ENCODE data around the gene AFF1. TPM values are rescaled to one million over a fixed set of nuclear protein-coding genes. Genes with fewer than 3 reads are reported as not detected.

The AFF1 gene
- total RNA-seq, 1 donor from 2014 or later: 194 TPM

GRCh38 chr4:87150498-87151261 lies 215.9 kb downstream of the AFF1 start:
- peak; percentile 67 for DNase-seq (ENCODE audit: low spot score)

DNA sequence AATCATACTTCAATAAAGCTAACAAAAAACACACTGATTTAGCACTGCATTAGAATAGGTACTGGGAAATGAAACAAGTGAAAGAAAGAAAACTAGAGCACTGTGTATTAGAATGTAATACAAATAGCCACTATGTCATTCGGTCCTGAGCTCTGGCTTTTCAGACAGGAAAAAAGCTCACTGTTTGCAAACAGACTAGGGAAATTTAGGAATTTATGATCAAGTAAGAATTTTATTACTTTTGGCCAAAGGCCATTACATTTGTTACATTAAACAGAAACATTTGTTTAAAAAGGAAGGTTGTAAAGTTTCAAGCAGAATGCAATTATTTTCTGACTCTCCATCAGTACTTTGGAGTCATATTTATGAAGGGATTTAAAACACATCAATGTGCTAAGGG lies 216.9 kb downstream of the AFF1 start:
- DNase-seq (ENCODE audit: low spot score): no peak

DNA sequence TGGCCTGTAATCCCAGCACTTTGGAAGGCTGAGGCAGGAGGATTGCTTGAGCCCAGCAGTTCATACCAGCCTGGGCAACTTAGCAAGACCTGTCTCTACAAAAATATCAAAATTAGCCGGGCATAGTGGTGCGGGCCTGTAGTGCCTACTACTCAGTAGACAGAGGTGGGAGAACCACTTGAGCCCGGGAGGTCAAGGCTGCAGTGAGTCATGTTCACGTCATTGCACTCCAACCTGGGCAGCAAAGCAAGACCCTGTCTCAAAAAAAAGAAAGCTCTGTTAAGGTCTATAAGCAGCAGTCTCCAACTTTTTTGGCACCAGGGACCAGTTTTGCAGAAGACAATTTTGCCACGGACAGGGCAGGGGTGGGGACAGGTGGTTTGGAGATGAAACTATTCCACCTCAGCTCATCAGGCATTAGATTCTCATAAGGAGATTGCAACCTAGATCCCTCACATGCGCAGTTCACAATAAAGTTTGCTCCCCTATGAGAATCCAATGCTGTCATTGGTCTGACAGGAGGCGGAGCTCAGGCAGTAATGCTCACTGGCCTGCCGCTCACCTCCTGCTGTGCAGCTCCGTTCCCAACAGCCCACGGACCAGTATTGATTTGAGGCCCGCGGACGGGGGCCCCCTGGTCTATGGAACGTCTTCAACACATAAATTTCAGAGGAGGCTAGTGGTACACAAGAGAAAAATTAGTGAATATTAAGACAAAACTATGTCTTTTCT lies 217.7 kb downstream of the AFF1 start:
- no peak for DNase-seq (ENCODE audit: low spot score)

- DNase-seq (ENCODE audit: low spot score): no peak
Measured at GRCh38 chr4:87153078-87153870, 218.5 kb downstream of the AFF1 start.

- no peak for DNase-seq (ENCODE audit: low spot score)
Measured at GRCh38 chr4:87165892-87166291, 231.1 kb downstream of the AFF1 start.

DNA sequence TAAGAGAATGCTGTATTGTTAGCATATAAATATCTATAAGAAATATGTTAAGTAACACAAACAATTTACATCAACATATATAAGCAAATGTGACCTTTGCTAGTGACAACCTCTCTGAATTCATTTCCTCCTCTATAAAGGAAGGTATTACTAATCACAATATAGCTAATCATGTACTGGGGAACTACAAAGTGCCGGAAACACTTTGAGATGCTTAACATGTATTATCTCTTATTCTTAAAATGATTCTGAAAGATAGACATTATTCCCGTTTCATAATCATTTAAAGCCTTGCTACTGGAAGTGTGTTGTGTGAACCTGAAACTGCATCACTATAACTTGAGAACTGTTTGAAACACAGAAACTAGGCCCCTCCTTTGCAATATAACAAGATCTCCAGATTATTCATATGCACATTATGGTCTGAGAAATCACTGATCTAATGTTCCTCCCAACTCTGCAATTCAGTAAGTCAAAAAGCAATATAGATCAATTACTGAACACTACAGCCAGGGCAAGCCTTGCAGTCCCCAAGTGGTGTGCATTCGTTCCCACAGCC lies 231.6 kb downstream of the AFF1 start:
- no peak for DNase-seq (ENCODE audit: low spot score)

DNA sequence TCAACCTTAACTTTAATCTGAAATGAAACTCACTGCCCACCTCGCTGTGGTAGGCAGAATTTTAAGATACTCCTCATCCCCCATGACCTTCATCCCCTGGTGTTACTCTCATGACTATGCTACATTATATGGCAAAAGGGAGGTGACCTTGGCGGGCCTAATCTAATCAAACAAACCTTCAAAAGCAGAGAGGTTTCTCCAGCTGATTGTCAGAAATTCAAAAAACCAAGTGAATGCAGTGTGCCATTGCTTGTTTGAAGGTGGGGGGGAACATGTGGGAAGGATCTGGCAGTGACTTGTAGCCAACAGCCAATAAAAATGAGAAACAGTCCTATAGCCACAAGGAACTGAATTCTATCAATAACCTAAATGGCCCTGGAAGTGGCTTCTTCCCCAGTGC lies 237.1 kb downstream of the AFF1 start:
- DNase-seq (ENCODE audit: low spot score): no peak

- no peak for DNase-seq (ENCODE audit: low spot score)
Measured at GRCh38 chr4:87174672-87175071, 239.9 kb downstream of the AFF1 start.

DNA sequence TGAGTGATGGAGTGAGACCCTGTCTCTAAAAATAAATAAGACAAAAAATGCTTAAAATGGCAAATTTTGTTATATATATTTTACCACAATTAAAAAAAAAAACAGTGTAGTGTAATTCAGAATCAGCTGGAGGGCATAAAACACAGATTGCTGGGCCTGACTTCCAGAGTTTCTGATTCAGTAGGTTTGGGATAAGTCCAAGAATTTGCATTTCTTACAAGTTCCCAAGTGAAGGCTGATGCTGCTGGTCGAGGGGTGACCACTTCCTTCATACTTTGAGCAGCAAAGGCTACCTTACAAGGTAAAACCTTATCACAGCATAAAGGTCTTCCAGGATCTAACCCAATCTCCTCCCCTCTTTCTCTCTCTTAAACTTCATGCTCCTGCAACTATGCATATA lies 244.9 kb downstream of the AFF1 start:
- DNase-seq (ENCODE audit: low spot score): no peak

DNA sequence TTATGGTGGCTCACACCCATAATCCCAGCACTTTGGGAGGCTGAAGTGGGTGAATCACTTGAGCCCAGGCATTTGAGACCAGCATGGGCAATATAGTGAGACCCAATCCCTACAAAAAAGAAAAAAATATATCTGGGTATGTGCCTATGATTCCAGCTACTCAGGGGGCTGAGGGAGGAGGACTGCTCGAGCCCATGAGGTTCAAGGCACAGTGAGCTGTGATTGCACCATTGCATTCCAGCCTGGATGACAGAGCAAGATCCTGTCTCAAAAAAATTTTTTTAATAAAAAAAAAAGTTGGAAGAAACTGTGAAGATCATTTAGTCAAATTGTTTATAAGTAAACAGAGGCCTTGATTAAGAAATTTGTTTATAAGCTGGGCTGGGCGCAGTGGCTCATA lies 246.0 kb downstream of the AFF1 start:
- DNase-seq (ENCODE audit: low spot score): no peak

GRCh38 chr4:87185146-87185870 lies 250.5 kb downstream of the AFF1 start:
- DNase-seq (ENCODE audit: low spot score): no peak

DNA sequence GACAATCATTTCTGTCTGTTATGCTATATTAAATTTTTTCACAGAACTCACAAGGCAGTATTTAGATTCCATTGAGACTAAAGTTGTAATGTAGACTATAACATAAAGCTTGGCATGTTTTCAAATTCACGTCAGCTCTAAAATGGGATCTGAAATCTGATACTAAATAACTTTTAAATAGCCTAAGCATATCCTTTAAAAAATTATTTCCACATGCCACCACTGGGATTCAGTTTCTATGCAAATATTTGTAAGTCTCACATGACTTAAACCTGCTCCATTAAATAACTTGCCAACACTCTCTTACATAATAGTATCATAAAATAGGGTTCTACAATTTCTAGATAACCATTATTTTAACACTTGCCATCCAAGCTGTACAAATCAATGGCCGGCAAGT lies 253.2 kb downstream of the AFF1 start:
- no peak for DNase-seq (ENCODE audit: low spot score)

DNA sequence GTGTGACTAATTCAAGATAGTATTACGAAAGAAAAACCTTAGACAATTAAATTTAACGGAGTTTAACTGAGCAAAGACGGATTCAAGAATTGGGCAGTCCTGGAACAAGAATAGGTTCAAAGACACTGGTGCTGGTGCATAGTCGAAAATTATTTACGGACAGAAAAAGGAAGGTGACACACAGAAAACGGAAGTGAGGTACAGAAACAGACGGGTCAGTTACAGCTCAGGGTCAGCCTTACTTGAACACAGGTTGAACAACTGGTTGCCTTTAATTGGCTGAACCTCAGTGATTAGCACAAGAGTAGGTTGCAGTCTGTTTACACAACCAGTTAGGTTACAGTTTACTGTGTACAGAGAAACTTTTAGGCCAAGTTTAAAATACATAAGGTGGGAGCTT lies 254.1 kb downstream of the AFF1 start:
- no peak for DNase-seq (ENCODE audit: low spot score)

Other genes starting within 250 kb of the AFF1 start
- 1.6 TPM for gene SLC10A6, start 85.6 kb upstream of the AFF1 start, total RNA-seq
- 2.1 TPM for gene C4orf36, start 42.6 kb upstream of the AFF1 start, total RNA-seq